ENCODE results near the gene AP1S3. TPM values are rescaled to one million over a fixed set of nuclear protein-coding genes. Genes with fewer than 3 reads are reported as not detected.

Gene AP1S3
- total RNA-seq, 1 experiment from 2014 or later = 185 TPM

DNA sequence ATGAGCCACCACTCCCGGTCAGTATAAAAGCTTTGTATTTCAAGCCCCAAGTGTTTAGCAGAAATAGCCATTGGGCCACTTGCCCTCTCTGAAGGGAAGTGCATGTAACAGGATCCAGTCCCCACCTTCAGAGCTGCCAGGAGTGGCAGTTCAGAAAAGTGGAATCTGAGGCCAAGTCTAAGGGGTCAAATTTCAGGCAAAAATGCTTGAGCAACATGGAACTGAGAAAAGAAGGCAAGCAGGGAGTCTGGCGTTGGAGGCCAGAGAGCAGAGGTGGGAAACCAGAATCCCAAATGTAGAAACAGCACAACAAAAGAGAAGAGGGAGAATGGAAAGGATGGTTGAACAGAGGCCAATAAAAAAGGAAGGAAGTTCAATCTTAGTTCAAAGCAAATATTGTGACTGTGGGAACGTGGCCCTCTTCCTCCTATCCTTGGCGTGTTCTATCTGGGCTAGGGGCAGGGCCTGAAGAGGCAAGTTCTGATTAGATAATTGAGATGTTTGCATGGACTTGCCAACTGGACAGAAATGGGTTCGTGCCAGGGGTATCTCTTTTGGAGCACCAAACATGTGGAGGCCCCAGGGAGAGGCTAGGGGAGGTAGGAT is 102.2 kb downstream of the AP1S3 start:
- Histone ChIP-seq H3K79me2 (ENCODE audit: insufficient read depth, low read length) (no peaks in the 10 kb centered on the region), H3K9ac (ENCODE audit: low read length) (no peak overlapping the region), H4K20me1 (ENCODE audit: insufficient read depth) (no peaks in the 10 kb centered on the region), H3K27ac (ENCODE audit: low read depth, low read length) (no peak overlapping the region), H3K9me3 (ENCODE audit: control insufficient read depth in 1 of 2, insufficient read depth in 1 of 2, low read depth in 1 of 2, low read length in 2 of 2) (no peaks in the 10 kb centered on the region), H2AFZ (ENCODE audit: low read depth, low read length, poor library complexity, severe bottlenecking) (no peak overlapping the region), H3K9me2 (ENCODE audit: insufficient read depth) (no peaks in the 10 kb centered on the region), H3K27me3 (ENCODE audit: insufficient read depth, low read length) (no peaks in the 10 kb centered on the region), H3K4me3 (replicated peaks in 1 of 2; ENCODE audit: low read depth in 1 of 2, low read length in 2 of 2) (no peak overlapping the region), H3K4me2 (ENCODE audit: low read length) (peak overlapping the region; percentile 30), H3K4me1 (ENCODE audit: control insufficient read depth in 1 of 2, insufficient read depth in 2 of 2, low read length in 2 of 2) (peaks cover 20 to 41% of the 10 kb centered on the region in 2 experiments), H3K36me3 (ENCODE audit: control insufficient read depth in 1 of 2, insufficient read depth in 2 of 2, low read length in 2 of 2) (no peaks in the 10 kb centered on the region)
- ChIA-PET RAD21 (ENCODE audit: low non-redundant PET in 1 of 2, low total read pairs in 2 of 2, uncharacterized antibody in 2 of 2, unreplicated experiment in 2 of 2) (no interaction called here), POLR2A (interaction anchor here (0.8 to 1.0 kb wide), 2 partner anchors 10 to 25 kb away, joined by 3 read pairs; no protein-coding TSS in a partner anchor), CTCF (no interaction called here)
- no TSS peak for BruUV-seq (replicated peaks)
- DNase-seq (ENCODE audit: low read depth, low spot score) (no peak), ATAC-seq (no peak; the same call in 1 of the 2 replicates)
- intact Hi-C loops (cut with micrococcal nuclease) = no loop called here
- TF ChIP-seq TCF7L2 (IDR thresholded peaks at IDR 0.05; ENCODE audit: borderline replicate concordance, extremely low read depth, insufficient read depth, insufficient read length) = no peak
- TF ChIP-seq CEBPB (IDR thresholded peaks at IDR 0.05; ENCODE audit: low read depth) = no peak
- TF ChIP-seq MAX (IDR thresholded peaks at IDR 0.05) = 0 out of 2 replicates have a peak, but pooled peaks have one; percentile 7
- TF ChIP-seq CBX3 (IDR thresholded peaks at IDR 0.05; ENCODE audit: low read depth) = no peak

DNA sequence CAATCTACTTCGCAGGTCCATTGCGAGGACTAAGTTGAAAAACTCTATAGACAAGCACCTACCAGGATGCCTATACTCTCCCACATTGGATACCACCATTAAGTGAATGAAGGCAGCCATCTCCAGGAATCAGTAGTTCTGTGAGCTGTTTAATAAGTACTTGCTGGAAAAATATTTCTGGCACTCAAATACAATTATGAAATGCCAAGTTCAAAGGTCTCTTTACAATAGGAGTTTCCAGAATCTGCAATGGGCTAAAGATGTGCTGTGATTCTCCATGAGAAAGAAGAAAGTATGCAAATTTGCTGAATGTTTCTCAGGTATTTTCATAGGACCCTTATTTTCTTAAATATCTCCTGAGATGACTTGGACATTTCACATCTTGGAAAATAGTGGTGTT is 103.0 kb downstream of the AP1S3 start:
- Histone ChIP-seq H3K4me2 (ENCODE audit: low read length) (no peak overlapping the region), H3K36me3 (ENCODE audit: control insufficient read depth in 1 of 2, insufficient read depth in 2 of 2, low read length in 2 of 2) (no peaks in the 10 kb centered on the region), H3K9me3 (ENCODE audit: control insufficient read depth in 1 of 2, insufficient read depth in 1 of 2, low read depth in 1 of 2, low read length in 2 of 2) (no peaks in the 10 kb centered on the region), H3K27me3 (ENCODE audit: insufficient read depth, low read length) (no peaks in the 10 kb centered on the region), H3K4me3 (replicated peaks in 1 of 2; ENCODE audit: low read depth in 1 of 2, low read length in 2 of 2) (no peak overlapping the region), H3K4me1 (ENCODE audit: control insufficient read depth in 1 of 2, insufficient read depth in 2 of 2, low read length in 2 of 2) (peaks cover 20 to 41% of the 10 kb centered on the region in 2 experiments), H3K27ac (ENCODE audit: low read depth, low read length) (no peak overlapping the region), H3K79me2 (ENCODE audit: insufficient read depth, low read length) (no peaks in the 10 kb centered on the region), H4K20me1 (ENCODE audit: insufficient read depth) (no peaks in the 10 kb centered on the region), H3K9ac (ENCODE audit: low read length) (no peak overlapping the region), H3K9me2 (ENCODE audit: insufficient read depth) (no peaks in the 10 kb centered on the region), H2AFZ (ENCODE audit: low read depth, low read length, poor library complexity, severe bottlenecking) (no peak overlapping the region)
- BruUV-seq (replicated peaks) = no TSS peak
- ChIA-PET CTCF (no interaction called here), RAD21 (ENCODE audit: low non-redundant PET in 1 of 2, low total read pairs in 2 of 2, uncharacterized antibody in 2 of 2, unreplicated experiment in 2 of 2) (no interaction called here), POLR2A (interaction anchor here (0.8 kb wide), 1 partner anchor 9 kb away, joined by 3 read pairs; no protein-coding TSS in a partner anchor)
- ATAC-seq (no peak), DNase-seq (ENCODE audit: low read depth, low spot score) (no peak)
- intact Hi-C loops (cut with micrococcal nuclease) = no loop called here
- no peak for TF ChIP-seq FOSL1 (IDR thresholded peaks at IDR 0.05; ENCODE audit: low read depth)
- no peak for TF ChIP-seq ZFX (IDR thresholded peaks at IDR 0.05)
- TF ChIP-seq CTCF (IDR thresholded peaks at IDR 0.05 in 2 of 3, conservative IDR thresholded peaks at IDR 0.05 in 1 of 3; ENCODE audit: borderline replicate concordance in 1 of 3, insufficient read depth in 1 of 3, low read depth in 2 of 3, low read length in 2 of 3) = no peak
- TF ChIP-seq CBX3 (IDR thresholded peaks at IDR 0.05; ENCODE audit: low read depth) = no peak
- TF ChIP-seq EZH2phosphoT487 (IDR thresholded peaks at IDR 0.05; ENCODE audit: borderline replicate concordance) = no peak
- TF ChIP-seq, protein P1, sequence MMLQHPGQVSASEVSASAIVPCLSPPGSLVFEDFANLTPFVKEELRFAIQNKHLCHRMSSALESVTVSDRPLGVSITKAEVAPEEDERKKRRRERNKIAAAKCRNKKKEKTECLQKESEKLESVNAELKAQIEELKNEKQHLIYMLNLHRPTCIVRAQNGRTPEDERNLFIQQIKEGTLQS (IDR thresholded peaks at IDR 0.05) = no peak
- TF ChIP-seq SRF (IDR thresholded peaks at IDR 0.05; ENCODE audit: low read depth) = no peak
- TF ChIP-seq TCF7L2 (IDR thresholded peaks at IDR 0.05; ENCODE audit: borderline replicate concordance, extremely low read depth, insufficient read depth, insufficient read length) = no peak
- TF ChIP-seq SP1 (IDR thresholded peaks at IDR 0.05; ENCODE audit: low read depth) = no peak
- TF ChIP-seq, protein P2, sequence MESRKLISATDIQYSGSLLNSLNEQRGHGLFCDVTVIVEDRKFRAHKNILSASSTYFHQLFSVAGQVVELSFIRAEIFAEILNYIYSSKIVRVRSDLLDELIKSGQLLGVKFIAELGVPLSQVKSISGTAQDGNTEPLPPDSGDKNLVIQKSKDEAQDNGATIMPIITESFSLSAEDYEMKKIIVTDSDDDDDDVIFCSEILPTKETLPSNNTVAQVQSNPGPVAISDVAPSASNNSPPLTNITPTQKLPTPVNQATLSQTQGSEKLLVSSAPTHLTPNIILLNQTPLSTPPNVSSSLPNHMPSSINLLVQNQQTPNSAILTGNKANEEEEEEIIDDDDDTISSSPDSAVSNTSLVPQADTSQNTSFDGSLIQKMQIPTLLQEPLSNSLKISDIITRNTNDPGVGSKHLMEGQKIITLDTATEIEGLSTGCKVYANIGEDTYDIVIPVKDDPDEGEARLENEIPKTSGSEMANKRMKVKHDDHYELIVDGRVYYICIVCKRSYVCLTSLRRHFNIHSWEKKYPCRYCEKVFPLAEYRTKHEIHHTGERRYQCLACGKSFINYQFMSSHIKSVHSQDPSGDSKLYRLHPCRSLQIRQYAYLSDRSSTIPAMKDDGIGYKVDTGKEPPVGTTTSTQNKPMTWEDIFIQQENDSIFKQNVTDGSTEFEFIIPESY (IDR thresholded peaks at IDR 0.05; ENCODE audit: extremely low read depth, insufficient replicate concordance, low read length) = no peak
- no peak for TF ChIP-seq CEBPB (IDR thresholded peaks at IDR 0.05; ENCODE audit: low read depth)
